ENCODE measurements around the gene PML. TPM values are rescaled to one million over a fixed set of nuclear protein-coding genes. Genes with fewer than 3 reads are reported as not detected.

The PML gene
- total and polyA plus RNA-seq, 2 experiments from 2014 or later = 15.7 to 29.9 TPM

DNA sequence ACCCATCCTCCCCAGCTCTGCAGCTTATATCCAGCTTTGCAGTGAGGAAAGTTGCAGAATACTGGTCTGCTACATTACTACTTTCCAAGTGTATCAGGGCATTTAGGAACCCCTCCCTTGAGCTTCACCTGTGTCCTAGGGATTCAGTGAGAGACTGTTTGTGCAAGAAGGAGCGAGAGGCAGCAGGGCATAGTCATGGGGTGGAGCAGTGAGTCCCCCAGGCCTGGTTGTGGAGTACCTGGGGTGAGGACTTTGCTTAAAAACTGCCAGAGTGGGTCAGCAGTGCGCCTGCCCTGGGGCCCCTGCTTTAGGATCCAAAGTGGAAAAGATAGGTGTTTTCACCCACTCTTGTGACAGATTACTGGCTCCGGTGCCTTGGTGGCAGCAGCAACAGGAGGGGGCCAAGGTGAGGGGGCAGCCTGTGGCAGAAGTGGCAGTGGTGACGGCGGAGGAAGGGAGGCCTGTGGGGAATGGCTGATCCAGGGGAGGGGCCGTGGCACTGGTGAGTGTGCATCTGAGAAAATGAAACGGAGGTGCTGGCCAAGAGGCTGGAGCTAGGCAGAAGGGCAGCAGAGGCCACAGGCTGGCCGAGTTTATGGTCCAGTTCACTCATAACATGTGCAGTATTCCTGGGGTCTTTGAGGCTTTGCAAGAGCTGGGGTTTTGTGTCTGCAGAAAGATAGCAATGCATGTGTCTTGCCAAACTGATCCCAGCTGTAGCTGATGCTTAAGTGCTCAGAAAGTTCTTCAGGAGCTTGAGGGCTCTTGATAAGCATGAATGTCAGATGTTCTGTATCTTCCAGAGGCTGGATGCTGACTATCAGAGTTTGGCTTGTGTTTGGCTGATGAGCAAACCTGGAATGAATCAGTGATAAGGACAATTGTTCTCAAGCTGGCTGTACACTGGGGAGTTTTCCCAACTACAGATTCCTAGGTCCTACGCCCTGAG, 44.5 kb downstream of the PML start:
- Histone ChIP-seq H3K27me3 (no peaks in the 10 kb centered on the region), H3K36me3 (replicated peaks; ENCODE audit: insufficient read depth, low read depth) (no peaks in the 10 kb centered on the region), H2AFZ (no peak overlapping the region), H3K9me3 (ENCODE audit: low read depth) (no peaks in the 10 kb centered on the region), H3K4me1 (ENCODE audit: insufficient read depth) (no peaks in the 10 kb centered on the region), H3K4me3 (no peak overlapping the region), H3K27ac (peak overlapping the region; percentile 82), H3K9me2 (replicated peaks; ENCODE audit: insufficient read depth) (no peaks in the 10 kb centered on the region), H3K79me2 (no peaks in the 10 kb centered on the region), H3K4me2 (no peak overlapping the region), H4K20me1 (ENCODE audit: insufficient read depth, poor library complexity, severe bottlenecking) (no peaks in the 10 kb centered on the region)
- no peak for DNase-seq (ENCODE audit: low spot score)
- TF ChIP-seq EZH2phosphoT487 (IDR thresholded peaks at IDR 0.05; ENCODE audit: low read depth, severe bottlenecking, unreplicated experiment) = no peak
- TF ChIP-seq, protein P1, sequence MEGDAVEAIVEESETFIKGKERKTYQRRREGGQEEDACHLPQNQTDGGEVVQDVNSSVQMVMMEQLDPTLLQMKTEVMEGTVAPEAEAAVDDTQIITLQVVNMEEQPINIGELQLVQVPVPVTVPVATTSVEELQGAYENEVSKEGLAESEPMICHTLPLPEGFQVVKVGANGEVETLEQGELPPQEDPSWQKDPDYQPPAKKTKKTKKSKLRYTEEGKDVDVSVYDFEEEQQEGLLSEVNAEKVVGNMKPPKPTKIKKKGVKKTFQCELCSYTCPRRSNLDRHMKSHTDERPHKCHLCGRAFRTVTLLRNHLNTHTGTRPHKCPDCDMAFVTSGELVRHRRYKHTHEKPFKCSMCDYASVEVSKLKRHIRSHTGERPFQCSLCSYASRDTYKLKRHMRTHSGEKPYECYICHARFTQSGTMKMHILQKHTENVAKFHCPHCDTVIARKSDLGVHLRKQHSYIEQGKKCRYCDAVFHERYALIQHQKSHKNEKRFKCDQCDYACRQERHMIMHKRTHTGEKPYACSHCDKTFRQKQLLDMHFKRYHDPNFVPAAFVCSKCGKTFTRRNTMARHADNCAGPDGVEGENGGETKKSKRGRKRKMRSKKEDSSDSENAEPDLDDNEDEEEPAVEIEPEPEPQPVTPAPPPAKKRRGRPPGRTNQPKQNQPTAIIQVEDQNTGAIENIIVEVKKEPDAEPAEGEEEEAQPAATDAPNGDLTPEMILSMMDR (IDR thresholded peaks at IDR 0.05; ENCODE audit: poor library complexity) = no peak
- no peak for TF ChIP-seq EZH2 (IDR thresholded peaks at IDR 0.05; ENCODE audit: borderline replicate concordance)
- WGBS (ENCODE audit: low lambda C conversion rate, missing lambda C conversion rate) = 78% methylated on average over 9 of the region's 9 CpGs

DNA sequence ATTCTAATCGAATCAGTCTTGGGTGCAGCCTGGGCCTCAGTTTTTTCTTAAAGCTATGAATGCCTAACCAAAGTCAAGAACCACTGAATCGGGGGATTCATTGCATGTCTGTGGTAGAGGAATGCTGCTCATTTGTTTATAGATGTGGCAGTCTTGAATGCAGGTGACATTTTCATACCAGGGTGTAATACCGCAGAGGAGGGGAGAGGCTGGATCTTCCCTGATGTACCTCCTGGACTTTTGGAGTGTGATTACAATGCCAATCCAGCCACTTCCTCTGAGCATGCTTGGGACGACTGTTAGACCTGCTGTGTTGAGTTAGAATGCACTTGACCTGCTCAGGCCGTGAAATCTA, 45.1 kb downstream of the PML start:
- H3K79me2 ChIP-seq = no peaks in the 10 kb centered on the region
- DNase-seq (ENCODE audit: low spot score) = no peak
- peak overlapping the region; percentile 82 for H3K27ac ChIP-seq
- H3K9me2 ChIP-seq (replicated peaks; ENCODE audit: insufficient read depth) = no peaks in the 10 kb centered on the region
- H3K4me2 ChIP-seq = no peak overlapping the region
- 70% methylated on average over 5 of the region's 5 CpGs for WGBS (ENCODE audit: low lambda C conversion rate, missing lambda C conversion rate)
- no peaks in the 10 kb centered on the region for H3K27me3 ChIP-seq
- no peak overlapping the region for H2AFZ ChIP-seq
- TF ChIP-seq EZH2 (IDR thresholded peaks at IDR 0.05; ENCODE audit: borderline replicate concordance) (no peak), EZH2phosphoT487 (IDR thresholded peaks at IDR 0.05; ENCODE audit: low read depth, severe bottlenecking, unreplicated experiment) (no peak)
- TF ChIP-seq, protein P1 (IDR thresholded peaks at IDR 0.05; ENCODE audit: poor library complexity) = no peak
- H3K36me3 ChIP-seq (replicated peaks; ENCODE audit: insufficient read depth, low read depth) = no peaks in the 10 kb centered on the region
- no peaks in the 10 kb centered on the region for H4K20me1 ChIP-seq (ENCODE audit: insufficient read depth, poor library complexity, severe bottlenecking)
- no peaks in the 10 kb centered on the region for H3K4me1 ChIP-seq (ENCODE audit: insufficient read depth)
- H3K4me3 ChIP-seq = no peak overlapping the region
- H3K9me3 ChIP-seq (ENCODE audit: low read depth) = no peaks in the 10 kb centered on the region

DNA sequence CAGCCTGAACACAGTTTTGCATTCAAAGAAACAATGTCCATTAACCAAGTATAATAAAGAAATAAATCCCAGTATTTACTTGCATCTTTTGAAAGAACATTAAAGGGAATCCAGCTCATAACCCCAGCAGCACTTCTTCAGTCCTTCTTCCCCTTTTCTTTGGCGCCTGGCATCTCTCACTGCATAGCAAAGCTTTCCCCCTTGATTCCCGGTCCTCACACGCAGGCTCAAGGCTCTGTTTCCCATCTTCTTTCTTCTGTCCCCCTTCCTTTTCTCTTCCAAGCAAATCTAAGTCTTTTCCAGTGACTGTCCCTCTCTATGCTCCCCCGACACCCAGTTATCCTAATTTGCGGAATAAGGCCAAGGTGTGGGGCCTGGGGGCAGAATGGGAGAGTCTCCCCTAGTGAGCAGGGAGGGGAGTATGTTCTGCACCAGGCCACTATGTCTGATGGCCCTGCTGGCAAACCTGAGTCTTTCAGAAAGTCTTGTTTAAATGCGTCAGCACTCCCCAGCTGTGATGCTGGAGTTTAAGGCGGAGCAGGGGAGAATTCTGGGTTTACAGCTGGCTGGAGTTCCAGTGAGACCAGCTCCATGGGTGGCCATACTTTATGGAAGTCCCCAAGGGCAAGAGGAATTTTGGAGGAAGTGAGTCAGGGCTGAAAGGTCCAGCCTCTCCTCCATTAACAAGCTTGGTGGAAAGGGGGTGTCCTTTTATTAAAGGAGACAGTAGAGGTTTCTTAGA, 45.8 kb downstream of the PML start:
- Histone ChIP-seq H3K36me3 (replicated peaks; ENCODE audit: insufficient read depth, low read depth) (no peaks in the 10 kb centered on the region), H2AFZ (no peak overlapping the region)
- peak; percentile 49 for DNase-seq (ENCODE audit: low spot score)

More for the DNA sequence above, 45.8 kb downstream of the PML start:
- Histone ChIP-seq H3K4me3 (no peak overlapping the region), H3K4me1 (ENCODE audit: insufficient read depth) (no peaks in the 10 kb centered on the region), H4K20me1 (ENCODE audit: insufficient read depth, poor library complexity, severe bottlenecking) (no peaks in the 10 kb centered on the region), H3K27ac (peak overlapping the region; percentile 82), H3K9me3 (ENCODE audit: low read depth) (no peaks in the 10 kb centered on the region), H3K27me3 (no peaks in the 10 kb centered on the region), H3K4me2 (no peak overlapping the region), H3K9me2 (replicated peaks; ENCODE audit: insufficient read depth) (no peaks in the 10 kb centered on the region), H3K79me2 (no peaks in the 10 kb centered on the region)
- WGBS (ENCODE audit: low lambda C conversion rate, missing lambda C conversion rate) = 83% methylated on average over 7 of the region's 7 CpGs
- TF ChIP-seq, protein P1 (IDR thresholded peaks at IDR 0.05; ENCODE audit: poor library complexity) = no peak
- TF ChIP-seq EZH2 (IDR thresholded peaks at IDR 0.05; ENCODE audit: borderline replicate concordance) (no peak), EZH2phosphoT487 (IDR thresholded peaks at IDR 0.05; ENCODE audit: low read depth, severe bottlenecking, unreplicated experiment) (no peak)

Data from hepatocyte (in vitro differentiated cells).